GM11168 (cell line): Measurements from ENCODE around the gene PRKRA.

ENCODE experiments used
- in situ Hi-C: fragments of 300-500 bp; cut with MboI; formaldehyde crosslinking; loops from one replicate; pipeline ENCODE4 v1.12.0; 2022; ENCODE audit warnings: low sequenced_read_pairs; ENCODE audit not compliant: unreplicated experiment

The PRKRA gene

GRCh38 chr2:178469219-178469849 lies 18.4 kb upstream of the PRKRA start:
- in situ Hi-C loops: no loop called here

DNA sequence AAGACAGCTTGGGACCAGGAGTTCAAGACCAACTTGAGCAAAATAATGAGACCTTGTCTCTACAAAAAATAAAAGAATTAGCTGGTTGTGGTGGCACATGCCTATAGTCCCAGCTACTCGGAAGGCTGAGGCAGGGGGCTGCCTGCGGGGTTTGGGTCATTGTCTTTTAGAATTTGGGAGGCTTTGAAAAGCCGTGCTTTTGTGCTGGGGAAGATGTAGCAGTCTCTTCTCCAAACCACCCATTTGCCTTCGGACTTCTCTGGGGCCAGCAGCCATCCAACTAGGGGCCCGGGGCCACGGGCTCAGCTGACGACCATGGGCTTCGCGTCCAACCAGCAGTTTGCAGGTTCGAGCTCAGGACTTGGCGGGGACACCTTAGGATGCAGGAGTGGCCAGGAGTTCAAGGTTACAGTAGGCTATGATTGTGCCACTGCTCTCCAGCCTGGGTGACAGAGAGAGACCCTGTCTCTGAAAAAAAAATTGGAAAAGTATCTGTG lies 6.5 kb upstream of the PRKRA start:
- in situ Hi-C loops: no loop called here

DNA sequence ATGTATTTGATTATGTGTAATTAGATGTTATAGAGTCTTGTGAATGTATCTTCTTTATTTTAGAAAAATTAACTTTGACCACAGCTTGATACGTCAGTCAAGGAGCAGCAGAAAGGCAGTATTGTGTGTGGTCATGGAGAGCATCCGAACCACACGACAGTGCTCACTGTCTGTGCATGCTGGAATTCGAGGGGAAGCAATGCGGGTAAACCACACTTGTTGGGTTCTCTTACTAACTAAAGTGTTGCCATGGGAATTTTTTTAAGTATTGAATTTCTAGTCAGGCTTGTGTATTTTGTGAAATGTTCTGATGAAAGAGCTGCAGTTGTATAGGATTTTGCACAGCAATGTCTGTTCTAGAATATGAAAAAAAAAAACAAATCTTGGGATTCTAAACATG lies 5.0 kb upstream of the PRKRA start:
- in situ Hi-C loops: no loop called here

- in situ Hi-C loops: no loop called here
These were observed 1.9 kb upstream of the PRKRA start for GRCh38 chr2:178452870-178453269.

DNA sequence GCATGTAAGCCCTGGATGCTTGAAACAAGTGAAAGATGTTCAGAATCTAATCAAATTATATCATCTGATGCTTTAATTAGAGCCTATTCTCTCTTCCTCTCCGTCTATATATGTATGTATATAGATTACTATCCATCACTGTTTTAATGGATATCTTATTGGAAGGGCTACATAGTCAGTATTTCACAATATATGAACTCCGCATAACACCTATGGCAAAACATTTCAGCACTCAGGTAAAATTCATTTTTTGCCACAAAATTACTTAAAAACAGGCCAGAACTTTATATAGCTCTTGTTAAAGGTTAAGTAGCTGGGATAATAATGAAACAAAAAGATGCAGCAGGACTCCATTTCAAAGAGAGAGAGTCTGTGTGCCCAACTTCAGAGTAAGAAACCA lies 1.4 kb upstream of the PRKRA start:
- in situ Hi-C loops: no loop called here

- in situ Hi-C loops: no loop called here
These were observed 526 bp downstream of the PRKRA start for GRCh38 chr2:178450524-178450773.

DNA sequence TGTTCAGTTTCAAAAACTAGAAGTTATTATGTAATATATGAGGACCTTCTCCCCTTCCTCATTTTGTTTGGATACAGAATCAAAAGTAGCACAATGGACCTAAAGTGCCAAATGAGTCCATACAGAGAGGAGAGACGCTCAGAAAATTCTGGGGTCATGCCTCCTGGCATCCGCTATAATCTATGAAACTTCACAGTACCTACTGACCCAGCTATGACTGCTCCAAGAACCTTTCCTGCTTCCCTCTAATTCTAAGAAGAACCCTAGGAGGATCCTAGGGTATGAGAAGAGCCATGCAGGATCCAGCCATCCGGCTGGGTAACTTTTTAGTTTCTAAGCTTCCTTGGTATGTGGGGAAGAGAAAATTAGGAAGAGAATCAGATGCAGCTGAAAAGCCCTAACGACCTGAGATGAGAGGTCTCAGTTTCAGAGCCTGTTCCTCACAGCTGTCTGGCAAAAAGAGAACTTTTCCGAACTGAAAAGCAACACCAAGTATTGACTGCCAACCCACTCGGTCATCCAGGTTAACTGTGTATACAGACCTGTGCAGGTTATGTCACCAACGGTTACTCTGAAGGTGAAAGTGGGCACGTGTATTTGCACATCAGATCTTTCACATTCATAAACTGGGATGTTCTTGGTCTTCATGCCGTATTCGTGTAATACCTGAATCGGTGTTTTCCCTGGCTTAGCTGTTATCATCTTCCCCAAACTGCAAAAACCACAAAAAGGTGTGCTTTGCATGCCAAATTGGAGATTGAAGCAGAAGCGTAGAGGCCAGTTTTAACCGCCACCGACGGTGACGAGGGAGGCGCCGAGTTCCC lies 1.1 kb downstream of the PRKRA start:
- in situ Hi-C loops: no loop called here

GRCh38 chr2:178448968-178449661 lies 1.9 kb downstream of the PRKRA start:
- in situ Hi-C loops: no loop called here

DNA sequence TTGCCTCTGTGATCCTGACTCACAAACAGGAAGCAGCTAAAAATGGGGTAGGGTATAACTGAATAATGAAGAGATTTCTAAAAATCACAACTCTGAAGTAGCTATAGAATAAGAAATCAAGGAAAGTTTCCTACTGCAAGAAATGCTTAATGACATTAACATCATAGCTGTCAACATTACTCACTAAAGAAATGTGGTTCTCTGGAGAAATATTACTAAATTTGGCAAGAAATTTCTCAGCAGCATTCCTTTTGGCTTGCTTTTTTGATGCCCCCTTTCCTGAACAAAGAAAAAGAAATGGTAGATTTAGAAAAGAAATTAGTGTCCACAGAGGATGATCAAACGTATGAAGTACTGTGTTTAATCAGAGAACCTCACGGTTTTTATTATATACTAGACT lies 9.5 kb downstream of the PRKRA start:
- in situ Hi-C loops: no loop called here

GRCh38 chr2:178436662-178437061 lies 14.3 kb downstream of the PRKRA start:
- in situ Hi-C loops: no loop called here

GRCh38 chr2:178429336-178429735 lies 21.6 kb downstream of the PRKRA start:
- in situ Hi-C loops: no loop called here

- in situ Hi-C loops: no loop called here
These were observed 22.6 kb downstream of the PRKRA start for GRCh38 chr2:178428396-178428806.

DNA sequence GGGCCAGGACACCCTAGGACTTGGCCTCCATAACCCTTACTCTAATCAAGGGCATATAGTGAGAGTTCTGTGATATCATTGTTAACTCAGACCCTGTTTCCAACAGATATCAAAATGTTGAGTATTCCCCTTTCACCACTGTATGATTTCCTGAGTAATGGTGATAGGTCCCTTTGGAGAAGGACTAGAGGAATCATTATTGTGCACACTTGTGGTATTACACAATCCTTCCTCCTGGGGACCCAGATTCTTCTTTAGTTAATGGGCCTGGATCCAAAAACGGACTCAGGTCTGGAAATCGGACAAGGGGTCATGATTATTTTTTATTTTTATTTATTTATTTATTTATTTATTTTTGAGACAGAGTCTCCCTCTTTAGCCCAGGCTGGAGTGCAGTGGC lies 23.5 kb downstream of the PRKRA start:
- in situ Hi-C loops: no loop called here

- in situ Hi-C loops: no loop called here
These were observed 24.6 kb downstream of the PRKRA start for GRCh38 chr2:178426388-178426787.

DNA sequence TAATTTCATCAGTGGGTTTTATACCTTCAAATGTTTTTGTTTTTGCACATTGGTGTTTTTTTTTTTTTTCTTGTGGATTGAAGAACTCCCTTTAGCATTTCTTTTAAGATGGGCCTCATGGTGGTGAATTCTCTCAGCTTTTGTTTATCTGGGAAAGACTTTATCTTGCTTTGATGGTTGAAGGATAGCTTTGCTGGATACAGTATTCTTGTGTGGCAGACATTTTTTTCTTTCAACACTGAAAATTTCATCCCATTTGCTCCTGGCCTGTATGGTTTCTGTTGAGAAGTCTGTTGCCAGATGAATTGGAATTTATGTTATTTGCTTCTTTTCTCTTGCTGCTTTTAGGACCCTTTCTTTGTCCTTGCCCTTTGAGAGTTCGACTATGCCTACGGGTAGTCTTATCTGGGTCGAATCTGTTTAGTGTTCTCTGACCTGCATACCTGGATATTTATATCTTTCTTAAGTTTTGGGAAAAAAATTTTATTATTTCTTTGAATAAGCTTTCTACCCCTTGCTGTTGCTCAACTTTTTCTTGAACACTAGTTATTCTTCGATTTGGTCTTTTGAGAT lies 25.6 kb downstream of the PRKRA start:
- in situ Hi-C loops: no loop called here

GRCh38 chr2:178423746-178424145 lies 27.2 kb downstream of the PRKRA start:
- in situ Hi-C loops: loop anchor here (25.0 kb wide), 1 partner anchor 311 kb away; the partner anchor contains the start of gene RBM45

DNA sequence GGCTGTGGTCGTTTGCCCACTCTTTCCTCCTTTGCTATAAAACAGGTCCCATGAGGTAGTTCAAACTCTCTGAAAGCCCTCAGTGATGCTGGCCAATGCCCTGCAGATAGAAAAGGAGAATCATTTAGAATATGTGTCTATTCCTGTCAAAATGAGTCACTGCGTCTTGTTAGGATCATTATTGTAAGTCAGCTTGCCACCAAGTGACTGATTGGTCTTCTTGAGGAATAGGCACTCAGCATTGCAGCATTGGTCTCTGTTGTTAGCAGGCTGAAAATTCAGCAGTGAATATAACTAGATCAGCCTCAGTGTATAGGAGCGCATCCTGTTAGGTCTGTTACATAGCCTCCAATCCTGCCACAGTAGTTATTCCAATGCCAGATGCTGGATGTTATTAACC lies 28.9 kb downstream of the PRKRA start:
- in situ Hi-C loops: loop anchor here (25.0 kb wide), 1 partner anchor 310 kb away; the partner anchor contains the start of gene RBM45

GRCh38 chr2:178420463-178420999 lies 30.4 kb downstream of the PRKRA start:
- in situ Hi-C loops: loop anchor here (25.0 kb wide), 1 partner anchor 308 kb away; the partner anchor contains the start of gene RBM45

- in situ Hi-C loops: loop anchor here (10.0 to 25.0 kb wide), 2 partner anchors 114 to 307 kb away; partner anchors contain the start of gene RBM45
These were observed 31.9 kb downstream of the PRKRA start for GRCh38 chr2:178419123-178419522.

DNA sequence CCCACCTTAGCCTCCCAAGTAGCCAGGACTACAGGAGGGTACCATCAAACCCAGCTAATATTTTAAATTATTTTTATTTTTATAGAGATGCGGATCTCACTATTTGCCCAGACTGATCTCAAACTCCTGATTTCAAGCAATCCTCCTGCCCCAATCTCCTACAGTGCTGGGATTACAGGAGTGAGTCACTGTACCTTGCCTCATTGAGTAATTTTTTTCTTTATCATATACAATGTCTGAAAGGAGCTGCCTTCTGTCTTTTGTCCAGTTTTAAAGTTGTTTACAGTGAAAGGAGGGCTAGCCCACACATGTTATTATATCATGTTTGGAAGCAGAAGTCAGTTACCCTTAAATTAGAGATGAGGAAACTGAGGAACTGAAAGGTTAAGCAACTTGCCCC lies 32.5 kb downstream of the PRKRA start:
- in situ Hi-C loops: loop anchor here (10.0 to 25.0 kb wide), 2 partner anchors 114 to 306 kb away; partner anchors contain the start of gene RBM45
